Caki2 (cell line): ENCODE data around the gene TICAM1. TPM values are rescaled to one million over a fixed set of nuclear protein-coding genes. Genes with fewer than 3 reads are reported as not detected.
"Not testable (repeated sequence)": the region's sequence is repeated elsewhere in the genome, so short reads cannot be mapped to it uniquely, and the experiment has no call there.

ENCODE experiments used
- DNase-seq: peaks from one replicate; pipeline ENCODE4 v3.0.0-alpha.2; 2015; ENCODE audit warnings: low read depth
- in situ Hi-C: cut with HindIII; loops from 2 replicates; pipeline ENCODE4 v1.10.0; 2016; ENCODE audit warnings: low sequenced_read_pairs, low pct_unique_long_range_greater_than_20kb, mixed read lengths
- total RNA-seq: library from RNA; depleted of rRNA; stranded (reverse); fragments of >200 nt; shearing (Covaris generic); gene quantifications from 2 replicates; pipeline ENCODE4 v1.2.3, GENCODE V29; 2014; ENCODE audit warnings: low replicate concordance

Gene TICAM1
- total RNA-seq, 1 experiment from 2014 or later, result 10.5 TPM

GRCh38 chr19:4814625-4815425 is 16.7 kb downstream of the TICAM1 start:
- in situ Hi-C loops, result no loop called here
- DNase-seq, result no peak

GRCh38 chr19:4811328-4812131 is 20.0 kb downstream of the TICAM1 start:
- in situ Hi-C loops, result no loop called here
- DNase-seq, result peak; percentile 41

DNA sequence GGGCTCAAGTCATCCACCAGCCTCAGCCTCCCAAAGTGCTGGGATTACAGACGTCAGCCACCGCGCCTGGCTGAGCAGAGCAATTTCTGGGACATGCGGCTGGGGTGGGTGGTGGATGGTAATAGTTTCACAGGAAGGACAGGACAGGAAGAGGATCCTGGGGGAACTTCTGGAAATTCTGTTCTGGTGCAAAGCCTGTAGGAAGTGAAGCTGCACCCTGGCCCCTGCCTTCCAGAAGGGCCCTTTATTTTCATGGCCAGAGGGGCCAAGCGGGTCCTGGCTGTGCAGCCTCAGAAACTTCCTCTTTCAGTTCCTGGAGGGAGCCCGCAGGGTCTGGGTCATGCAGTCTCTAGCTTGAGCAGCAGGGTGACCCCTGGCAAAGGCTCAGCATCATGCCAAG is 24.3 kb downstream of the TICAM1 start:
- in situ Hi-C loops, result no loop called here
- no peak for DNase-seq

- in situ Hi-C loops, result no loop called here
- no peak for DNase-seq
These were observed 25.1 kb downstream of the TICAM1 start for GRCh38 chr19:4806384-4806783.

- DNase-seq, in situ Hi-C loops: not testable (repeated sequence)
These were observed 26.4 kb downstream of the TICAM1 start for GRCh38 chr19:4805140-4805539.

- in situ Hi-C loops, result no loop called here
- peak; percentile 38 for DNase-seq
These were observed 27.5 kb downstream of the TICAM1 start for GRCh38 chr19:4803736-4804695.

DNA sequence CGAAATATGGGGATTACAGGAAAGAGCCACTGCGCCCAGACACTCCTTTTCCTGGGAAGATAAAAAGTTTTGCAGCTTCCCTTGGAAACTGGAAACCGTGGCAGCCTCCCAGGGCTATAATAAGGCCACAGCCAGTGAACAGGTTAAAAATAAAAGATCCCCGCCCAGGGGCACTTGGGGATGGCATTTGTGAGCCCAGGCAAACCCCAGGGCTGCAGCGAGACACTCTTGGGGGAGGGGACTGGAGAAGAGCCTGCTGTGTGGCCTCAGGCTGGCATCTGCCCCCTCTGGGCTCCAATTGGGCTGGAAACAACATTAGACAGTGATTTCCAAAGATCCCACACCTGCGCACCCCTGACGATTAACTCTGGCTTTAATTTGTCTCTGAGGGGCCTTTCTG is 28.8 kb downstream of the TICAM1 start:
- in situ Hi-C loops, result no loop called here
- DNase-seq, result no peak

- in situ Hi-C loops, result no loop called here
These were observed 30.4 kb downstream of the TICAM1 start for GRCh38 chr19:4801085-4801619.

GRCh38 chr19:4800591-4801081 is 30.9 kb downstream of the TICAM1 start:
- DNase-seq, result no peak
- in situ Hi-C loops, result no loop called here

More at GRCh38 chr19:4801085-4801619, 30.4 kb downstream of the TICAM1 start:
- no peak for DNase-seq

DNA sequence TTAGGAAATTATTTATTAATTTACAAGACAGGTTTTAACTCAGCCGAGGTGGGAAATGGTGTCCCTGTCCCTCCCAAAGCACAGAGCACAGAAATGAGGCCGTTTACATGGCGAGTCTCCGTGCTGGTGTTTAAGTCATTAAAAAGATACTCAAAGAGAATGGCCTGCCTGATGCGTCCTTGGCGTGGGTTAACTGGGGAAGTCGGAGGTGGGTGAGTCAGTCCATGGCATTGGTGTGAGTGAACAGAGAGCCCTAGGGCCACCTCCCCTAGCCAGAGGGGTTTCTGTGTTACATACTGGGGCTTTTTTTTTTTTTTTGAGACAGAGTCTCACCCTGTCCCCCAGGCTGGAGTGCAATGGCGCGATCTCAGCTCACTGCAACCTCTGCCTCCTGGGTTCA is 36.1 kb downstream of the TICAM1 start:
- in situ Hi-C loops, result no loop called here
- DNase-seq, result no peak

GRCh38 chr19:4794971-4795370 is 36.5 kb downstream of the TICAM1 start:
- in situ Hi-C loops, result no loop called here
- DNase-seq, result no peak

GRCh38 chr19:4793278-4793677 is 38.2 kb downstream of the TICAM1 start:
- DNase-seq, in situ Hi-C loops: not testable (repeated sequence)

DNA sequence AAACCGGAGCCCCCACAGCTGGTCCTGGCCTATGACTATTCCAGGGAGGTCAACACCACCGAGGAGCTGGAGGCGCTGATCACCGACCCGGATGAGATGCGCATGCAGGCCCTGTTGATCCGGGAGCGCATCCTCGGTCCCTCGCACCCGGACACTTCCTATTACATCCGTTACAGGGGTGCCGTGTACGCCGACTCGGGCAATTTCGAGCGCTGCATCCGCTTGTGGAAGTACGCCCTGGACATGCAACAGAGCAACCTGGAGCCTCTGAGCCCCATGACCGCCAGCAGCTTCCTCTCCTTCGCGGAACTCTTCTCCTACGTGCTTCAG is 38.7 kb downstream of the TICAM1 start:
- in situ Hi-C loops, DNase-seq: not testable (repeated sequence)

- DNase-seq, result peak; percentile 29
- in situ Hi-C loops, result not testable (repeated sequence)
These were observed 39.3 kb downstream of the TICAM1 start for GRCh38 chr19:4792019-4792865.

DNA sequence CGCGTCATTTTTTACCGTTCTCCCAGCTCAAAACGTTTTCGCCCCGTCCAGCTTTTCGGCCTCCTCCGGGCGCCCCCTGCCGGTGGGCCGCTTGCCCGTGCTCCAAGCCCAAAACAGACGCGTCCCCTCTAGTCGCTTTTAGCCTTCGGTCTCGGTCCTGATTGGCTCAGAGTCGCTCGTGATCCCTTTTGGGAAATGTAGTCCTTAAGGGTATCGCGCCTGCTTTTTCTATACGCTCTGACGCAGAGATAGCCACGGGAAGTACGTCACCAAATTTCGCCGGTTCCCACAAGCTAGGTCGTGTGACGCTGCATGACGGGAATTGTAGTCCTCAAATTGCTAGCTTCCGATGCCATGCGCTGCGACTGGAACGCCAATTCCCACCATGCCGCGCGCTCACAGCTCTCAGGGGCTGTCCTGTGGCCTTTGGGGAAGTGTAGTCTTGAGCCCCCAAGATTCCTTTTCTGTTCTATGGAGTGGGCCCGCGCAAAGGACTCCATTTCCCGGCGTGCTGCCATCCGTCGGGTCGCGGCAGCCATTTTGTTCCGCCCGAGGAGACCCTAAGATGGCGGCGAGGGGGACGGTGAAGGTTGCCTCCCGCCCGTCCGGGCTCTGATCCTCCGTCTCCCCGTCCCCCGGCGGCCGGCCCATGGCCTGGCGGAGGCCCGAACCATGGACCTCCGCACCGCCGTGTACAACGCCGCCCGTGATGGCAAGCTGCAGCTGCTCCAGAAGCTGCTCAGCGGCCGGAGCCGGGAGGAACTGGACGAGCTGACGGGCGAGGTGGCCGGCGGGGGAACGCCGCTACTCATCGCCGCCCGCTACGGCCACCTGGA is 40.1 kb downstream of the TICAM1 start, which contains the start of gene FEM1A:
TSS of gene FEM1A (plus strand) at position 552 of the 836 bp plus-strand sequence. CDS start at position 673, 121 bp downstream.
- DNase-seq, result peak; percentile 100
- in situ Hi-C loops, result no loop called here

GRCh38 chr19:4786412-4787016 is 45.0 kb downstream of the TICAM1 start:
- in situ Hi-C loops, DNase-seq: not testable (repeated sequence)
